Liver (tissue), 3 donors: ENCODE results near the gene FBLIM1.
A peak's percentile ranks its signal among the peaks of the same experiment; 100 is the strongest.

Experiments used
- GABPA ChIP-seq, 2 donors: IDR thresholded peaks in 1 of 2; conservative IDR thresholded peaks in 1 of 2; 2 replicates each; pipeline ENCODE4 v1.6.1; 2016; ENCODE audit warnings: antibody characterized with exemption in 2 of 2, mild to moderate bottlenecking in 1 of 2, moderate library complexity in 1 of 2
- RAD21 ChIP-seq, 2 donors: IDR thresholded peaks; 2 replicates each; pipeline ENCODE4 v1.6.1; 2016; ENCODE audit warnings: antibody characterized with exemption in 2 of 2, mild to moderate bottlenecking in 2 of 2
- RXRA ChIP-seq, 2 donors: IDR thresholded peaks; 2 replicates each; pipeline ENCODE4 v1.6.1; 2017 to 2018; ENCODE audit warnings: antibody characterized with exemption in 2 of 2, mild to moderate bottlenecking in 1 of 2
- SP1 ChIP-seq: IDR thresholded peaks from 2 replicates; pipeline ENCODE4 v1.6.1; 2018; ENCODE audit warnings: antibody characterized with exemption, mild to moderate bottlenecking
- TAF1 ChIP-seq: conservative IDR thresholded peaks from 2 replicates; pipeline ENCODE4 v1.6.1; 2016; ENCODE audit warnings: antibody characterized with exemption, mild to moderate bottlenecking
- YY1 ChIP-seq: IDR thresholded peaks from 2 replicates; pipeline ENCODE4 v1.6.1; 2016; ENCODE audit warnings: antibody characterized with exemption, mild to moderate bottlenecking
- TF ChIP-seq, protein P1 (sequence below): fragments of 150-350 bp; IDR thresholded peaks from 2 replicates; pipeline ENCODE4 v1.5.1; 2017; ENCODE audit warnings: improper control_type of control experiment, low read depth, low read length; ENCODE audit not compliant: missing input control
- donor health status: healthy.
- donor health status: healthy.

DNA sequence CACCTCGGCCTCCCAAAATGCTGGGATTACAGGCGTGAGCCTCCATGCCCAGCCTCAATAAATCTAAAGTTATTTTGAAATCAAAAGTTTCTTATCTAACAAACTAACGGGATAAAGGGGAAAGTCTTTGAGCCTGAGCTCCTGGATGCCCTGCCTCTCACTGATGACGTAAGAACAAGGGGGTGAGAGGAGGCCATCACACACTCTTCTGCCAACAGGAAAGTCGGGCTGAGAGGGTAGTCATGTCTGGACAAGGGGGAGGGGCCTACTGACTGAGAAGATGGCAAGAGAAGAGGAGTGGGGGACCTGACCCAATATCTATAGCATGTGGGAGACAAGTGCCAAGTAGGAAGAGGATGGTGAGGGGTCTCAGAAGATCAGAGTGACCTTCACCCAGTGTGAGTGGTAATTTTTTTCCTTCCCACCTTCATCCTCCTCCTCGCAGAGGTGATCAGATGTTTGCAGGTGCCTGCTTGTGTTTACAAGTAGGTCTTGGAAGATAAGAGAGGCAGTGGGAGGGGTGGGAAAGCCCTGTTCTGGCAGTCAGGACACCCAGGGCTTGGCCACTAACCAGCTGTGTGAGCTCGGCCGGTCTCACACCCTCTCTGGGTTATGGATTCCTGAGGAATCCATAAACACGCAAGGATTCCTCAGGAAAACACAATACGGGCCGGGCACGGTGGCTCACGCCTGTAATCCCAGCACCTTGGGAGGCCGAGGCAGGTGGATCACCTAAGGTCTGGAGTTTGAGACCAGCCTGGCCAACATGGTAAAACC, 39.2 kb downstream of the FBLIM1 start:
- no peak for TF ChIP-seq GABPA (IDR thresholded peaks at IDR 0.05 in 1 of 2, conservative IDR thresholded peaks at IDR 0.05 in 1 of 2)
- peak; percentile 8 to 9 for TF ChIP-seq RXRA (IDR thresholded peaks at IDR 0.05)
- TF ChIP-seq, protein P1, sequence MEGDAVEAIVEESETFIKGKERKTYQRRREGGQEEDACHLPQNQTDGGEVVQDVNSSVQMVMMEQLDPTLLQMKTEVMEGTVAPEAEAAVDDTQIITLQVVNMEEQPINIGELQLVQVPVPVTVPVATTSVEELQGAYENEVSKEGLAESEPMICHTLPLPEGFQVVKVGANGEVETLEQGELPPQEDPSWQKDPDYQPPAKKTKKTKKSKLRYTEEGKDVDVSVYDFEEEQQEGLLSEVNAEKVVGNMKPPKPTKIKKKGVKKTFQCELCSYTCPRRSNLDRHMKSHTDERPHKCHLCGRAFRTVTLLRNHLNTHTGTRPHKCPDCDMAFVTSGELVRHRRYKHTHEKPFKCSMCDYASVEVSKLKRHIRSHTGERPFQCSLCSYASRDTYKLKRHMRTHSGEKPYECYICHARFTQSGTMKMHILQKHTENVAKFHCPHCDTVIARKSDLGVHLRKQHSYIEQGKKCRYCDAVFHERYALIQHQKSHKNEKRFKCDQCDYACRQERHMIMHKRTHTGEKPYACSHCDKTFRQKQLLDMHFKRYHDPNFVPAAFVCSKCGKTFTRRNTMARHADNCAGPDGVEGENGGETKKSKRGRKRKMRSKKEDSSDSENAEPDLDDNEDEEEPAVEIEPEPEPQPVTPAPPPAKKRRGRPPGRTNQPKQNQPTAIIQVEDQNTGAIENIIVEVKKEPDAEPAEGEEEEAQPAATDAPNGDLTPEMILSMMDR: no peak
- no peak for TF ChIP-seq SP1
- no peak for TF ChIP-seq RAD21 (IDR thresholded peaks at IDR 0.05)
- no peak for TF ChIP-seq YY1
- no peak for TF ChIP-seq TAF1
